NCI-H2171 treated with DMSO at 0.1 percent for 48 hours (cell line): Measurements from ENCODE around the gene HECTD1.
"Not testable (repeated sequence)": the region's sequence is repeated elsewhere in the genome, so short reads cannot be mapped to it uniquely, and the experiment has no call there.

Source experiments
- DNase-seq: peaks from one replicate; lab custom pipeline; 2025; lab: John Stamatoyannopoulos, UW

The HECTD1 gene

GRCh38 chr14:31207755-31208545 lies at the start of gene HECTD1:
Gene HECTD1 (minus strand): TSS chr14:31207793. CDS start chr14:31205936, 1,857 bp downstream.
- DNase-seq, result peak; percentile 95

- no peak for DNase-seq
Measured at GRCh38 chr14:31257244-31257553, 49.6 kb upstream of the HECTD1 start.

- DNase-seq, result no peak
Measured at GRCh38 chr14:31256534-31257243, 49.1 kb upstream of the HECTD1 start.

GRCh38 chr14:31255918-31256317 lies 48.3 kb upstream of the HECTD1 start:
- DNase-seq, result not testable (repeated sequence)

GRCh38 chr14:31255286-31255685 lies 47.7 kb upstream of the HECTD1 start:
- DNase-seq, result no peak

- DNase-seq, result no peak
Measured at GRCh38 chr14:31253746-31254471, 46.3 kb upstream of the HECTD1 start.

GRCh38 chr14:31252865-31253264 lies 45.3 kb upstream of the HECTD1 start:
- no peak for DNase-seq

- no peak for DNase-seq
Measured at GRCh38 chr14:31251028-31251958, 43.7 kb upstream of the HECTD1 start.

GRCh38 chr14:31244626-31245025 lies 37.0 kb upstream of the HECTD1 start:
- no peak for DNase-seq

GRCh38 chr14:31243860-31244259 lies 36.3 kb upstream of the HECTD1 start:
- no peak for DNase-seq

- DNase-seq, result not testable (repeated sequence)
Measured at GRCh38 chr14:31242161-31242940, 34.8 kb upstream of the HECTD1 start.

- no peak for DNase-seq
Measured at GRCh38 chr14:31241450-31242114, 34.0 kb upstream of the HECTD1 start.

GRCh38 chr14:31239741-31240140 lies 32.1 kb upstream of the HECTD1 start:
- DNase-seq, result no peak

- DNase-seq, result no peak
Measured at GRCh38 chr14:31235462-31235861, 27.9 kb upstream of the HECTD1 start.

- DNase-seq, result no peak
Measured at GRCh38 chr14:31232081-31232480, 24.5 kb upstream of the HECTD1 start.

GRCh38 chr14:31231272-31231671 lies 23.7 kb upstream of the HECTD1 start:
- not testable (repeated sequence) for DNase-seq

- DNase-seq, result no peak
Measured at GRCh38 chr14:31230573-31230958, 23.0 kb upstream of the HECTD1 start.

- no peak for DNase-seq
Measured at GRCh38 chr14:31229638-31230572, 22.3 kb upstream of the HECTD1 start.

GRCh38 chr14:31229009-31229408 lies 21.4 kb upstream of the HECTD1 start:
- DNase-seq, result no peak
